ENCODE results near the gene RIN1.
"Not testable (repeated sequence)": the region's sequence is repeated elsewhere in the genome, so short reads cannot be mapped to it uniquely, and the experiment has no call there.

Gene RIN1, protein sequence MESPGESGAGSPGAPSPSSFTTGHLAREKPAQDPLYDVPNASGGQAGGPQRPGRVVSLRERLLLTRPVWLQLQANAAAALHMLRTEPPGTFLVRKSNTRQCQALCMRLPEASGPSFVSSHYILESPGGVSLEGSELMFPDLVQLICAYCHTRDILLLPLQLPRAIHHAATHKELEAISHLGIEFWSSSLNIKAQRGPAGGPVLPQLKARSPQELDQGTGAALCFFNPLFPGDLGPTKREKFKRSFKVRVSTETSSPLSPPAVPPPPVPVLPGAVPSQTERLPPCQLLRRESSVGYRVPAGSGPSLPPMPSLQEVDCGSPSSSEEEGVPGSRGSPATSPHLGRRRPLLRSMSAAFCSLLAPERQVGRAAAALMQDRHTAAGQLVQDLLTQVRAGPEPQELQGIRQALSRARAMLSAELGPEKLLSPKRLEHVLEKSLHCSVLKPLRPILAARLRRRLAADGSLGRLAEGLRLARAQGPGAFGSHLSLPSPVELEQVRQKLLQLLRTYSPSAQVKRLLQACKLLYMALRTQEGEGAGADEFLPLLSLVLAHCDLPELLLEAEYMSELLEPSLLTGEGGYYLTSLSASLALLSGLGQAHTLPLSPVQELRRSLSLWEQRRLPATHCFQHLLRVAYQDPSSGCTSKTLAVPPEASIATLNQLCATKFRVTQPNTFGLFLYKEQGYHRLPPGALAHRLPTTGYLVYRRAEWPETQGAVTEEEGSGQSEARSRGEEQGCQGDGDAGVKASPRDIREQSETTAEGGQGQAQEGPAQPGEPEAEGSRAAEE

DNA sequence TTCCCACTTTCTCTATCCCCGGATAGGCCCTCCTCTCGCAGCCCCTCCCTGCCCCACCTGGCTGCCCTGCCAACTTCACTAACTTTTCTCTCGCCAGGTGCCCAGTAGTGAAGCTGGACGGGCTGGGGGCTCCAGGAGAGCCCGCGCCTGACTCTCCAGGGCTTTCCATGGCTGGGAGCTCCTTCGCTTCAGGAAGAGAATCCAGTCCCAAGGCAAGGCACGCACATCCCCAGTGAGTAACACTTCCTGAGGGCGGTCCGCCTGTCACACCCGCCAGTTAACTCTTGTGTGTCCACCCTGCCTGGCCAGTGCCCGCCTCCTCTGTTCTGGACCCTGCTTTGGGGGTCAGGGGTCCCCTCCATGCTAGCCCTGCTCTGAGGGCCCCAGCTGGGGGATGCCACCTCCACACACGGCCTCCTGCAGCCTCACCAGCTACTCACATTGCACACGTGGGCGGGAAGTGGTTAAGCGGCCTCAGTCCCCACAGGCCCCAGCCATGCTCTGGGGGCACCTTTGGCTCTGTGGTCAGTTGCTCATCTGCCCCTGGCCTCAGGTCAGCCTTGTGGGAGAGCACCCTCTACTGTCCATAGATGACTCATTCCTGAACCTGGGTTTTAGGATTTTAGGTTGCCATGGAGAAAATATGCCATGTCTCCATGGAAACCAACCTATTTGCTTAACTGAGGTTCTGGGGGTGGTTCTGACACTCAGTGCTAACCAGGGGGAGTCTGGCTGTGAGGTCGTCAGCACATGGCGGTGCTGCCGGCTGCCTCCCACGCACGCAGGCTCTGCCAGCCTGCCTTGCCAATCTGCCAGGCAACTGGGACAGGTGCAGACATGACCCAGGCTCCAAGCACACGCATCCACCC lies at the start of gene RIN1:
Gene RIN1 (minus strand): TSS at position 201 of the 869 bp plus-strand sequence. CDS start 32 bp downstream, at position 169.
- DNase-seq = no peak

DNA sequence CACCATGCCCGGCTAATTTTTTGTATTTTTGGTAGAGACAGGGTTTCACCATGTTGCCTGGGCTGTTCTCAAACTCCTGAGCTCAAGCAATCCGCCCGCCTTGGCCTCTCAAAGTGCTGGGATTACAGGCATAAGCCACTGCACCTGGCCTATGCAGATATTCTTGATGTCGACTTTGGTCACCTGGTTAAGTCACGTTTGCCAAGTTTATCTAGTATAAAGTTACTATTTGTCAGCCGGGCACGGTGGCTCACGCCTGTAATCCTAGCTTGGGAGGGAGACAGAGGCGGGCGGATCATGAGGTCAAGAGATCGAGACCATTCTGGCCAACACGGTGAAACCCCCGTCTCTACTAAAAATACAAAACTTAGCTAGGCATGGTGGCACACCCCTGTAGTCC lies 48.1 kb upstream of the RIN1 start:
- not testable (repeated sequence) for DNase-seq

DNA sequence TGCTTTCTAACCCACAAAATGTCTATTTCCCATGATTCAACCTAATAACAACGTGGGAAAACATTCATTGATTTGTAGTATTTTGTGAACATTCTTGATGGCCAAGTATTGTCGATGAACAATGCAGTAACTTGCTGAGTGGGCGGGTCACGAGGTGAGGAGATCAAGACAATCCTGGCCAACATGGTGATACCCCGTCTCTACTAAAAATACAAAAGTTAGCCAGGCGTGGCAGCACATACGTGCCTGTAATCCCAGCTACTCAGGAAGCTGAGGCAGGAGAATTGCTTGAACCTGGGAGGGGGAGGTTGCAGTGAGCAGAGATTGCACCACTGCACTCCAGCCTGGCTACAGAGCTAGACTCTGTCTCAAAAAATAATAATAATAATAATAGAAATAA lies 44.0 kb upstream of the RIN1 start:
- not testable (repeated sequence) for DNase-seq

GRCh38 chr11:66373690-66374287 lies 37.6 kb upstream of the RIN1 start:
- not testable (repeated sequence) for DNase-seq

DNA sequence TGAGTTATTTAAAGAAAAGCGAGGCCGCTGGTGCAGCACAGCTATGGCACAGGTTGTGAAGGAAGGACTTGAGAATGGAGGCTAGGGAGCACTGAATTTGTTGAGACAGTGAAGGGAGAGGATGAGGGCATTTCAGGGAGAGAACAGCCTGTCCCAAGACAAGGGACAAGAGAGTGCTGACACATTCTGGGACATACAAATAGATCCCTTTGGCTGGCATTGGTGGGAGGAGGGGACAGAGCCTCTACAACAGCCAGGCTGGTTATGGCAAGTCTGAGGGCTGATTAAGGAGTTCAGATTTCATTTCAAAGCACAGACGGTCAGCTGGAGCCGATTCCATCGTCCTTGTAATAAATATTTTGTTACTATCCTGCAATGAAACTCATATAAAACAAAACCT lies 37.0 kb upstream of the RIN1 start:
- DNase-seq = no peak

DNA sequence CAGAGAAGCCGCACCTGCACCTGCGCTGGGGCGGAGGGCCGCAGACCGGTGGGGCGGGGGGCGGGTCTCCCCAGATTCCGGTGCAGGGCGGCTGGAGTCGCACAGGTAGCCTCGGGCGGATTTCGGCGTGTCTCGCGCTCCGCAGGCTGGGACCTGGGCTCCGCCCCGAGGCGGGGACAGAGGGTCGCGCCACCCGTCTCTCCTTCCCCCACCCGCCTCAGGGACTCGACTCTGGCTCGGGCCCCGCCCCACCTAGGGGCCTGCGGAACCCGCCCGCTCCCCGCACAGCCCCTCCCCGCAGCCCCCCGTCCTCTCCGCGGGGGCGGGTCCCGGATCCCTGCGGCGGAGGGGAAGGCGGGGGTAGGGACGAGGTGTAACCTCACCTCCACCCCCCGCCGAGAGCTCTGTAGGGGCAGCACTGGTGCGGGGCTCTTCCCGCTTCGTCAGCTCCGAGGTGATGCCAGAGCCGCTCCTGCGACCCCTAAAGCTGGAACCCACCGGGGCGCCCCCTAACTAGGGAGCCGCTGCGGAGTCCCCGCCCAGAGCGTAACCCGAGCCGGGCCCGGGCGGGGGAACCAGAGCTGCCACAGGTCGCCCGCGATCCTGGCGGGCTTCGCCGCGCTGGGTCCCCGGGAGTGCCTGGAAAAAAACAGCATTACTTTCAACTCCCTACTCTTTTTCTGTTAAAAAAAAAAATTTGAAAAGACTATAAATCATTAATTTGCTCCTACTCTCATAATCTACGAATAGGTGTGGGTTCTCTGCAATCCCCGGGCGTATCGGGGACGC lies 35.6 kb upstream of the RIN1 start, which contains the start of gene SLC29A2:
Gene SLC29A2 (minus strand): TSS at position 134 of the 789 bp plus-strand sequence. CDS start 169 bp downstream, outside the sequence.
- DNase-seq = peak; percentile 81

GRCh38 chr11:66369073-66369894 lies 33.0 kb upstream of the RIN1 start:
- no peak for DNase-seq

DNA sequence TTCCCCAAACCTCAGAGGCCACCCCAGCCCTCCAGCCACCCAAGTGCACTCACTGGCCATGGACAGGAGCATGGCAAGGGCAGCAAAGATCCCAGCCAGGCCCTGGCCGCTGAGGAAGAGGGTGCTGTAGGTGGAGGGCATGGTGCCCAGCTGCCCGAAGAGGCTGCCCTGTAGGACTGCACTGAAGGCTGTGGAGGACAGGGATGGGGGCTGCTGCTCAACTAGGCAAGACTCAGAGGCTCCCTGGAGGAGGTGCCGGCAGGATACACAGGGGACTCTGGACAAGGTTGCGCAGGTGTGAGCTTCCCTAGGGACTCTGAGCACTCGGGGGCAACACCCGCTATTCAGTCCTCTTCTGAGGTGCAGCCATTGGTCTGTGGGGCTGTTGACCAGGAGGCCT lies 32.2 kb upstream of the RIN1 start:
- DNase-seq = no peak

- DNase-seq = no peak
Measured at GRCh38 chr11:66367561-66368312, 31.5 kb upstream of the RIN1 start.

DNA sequence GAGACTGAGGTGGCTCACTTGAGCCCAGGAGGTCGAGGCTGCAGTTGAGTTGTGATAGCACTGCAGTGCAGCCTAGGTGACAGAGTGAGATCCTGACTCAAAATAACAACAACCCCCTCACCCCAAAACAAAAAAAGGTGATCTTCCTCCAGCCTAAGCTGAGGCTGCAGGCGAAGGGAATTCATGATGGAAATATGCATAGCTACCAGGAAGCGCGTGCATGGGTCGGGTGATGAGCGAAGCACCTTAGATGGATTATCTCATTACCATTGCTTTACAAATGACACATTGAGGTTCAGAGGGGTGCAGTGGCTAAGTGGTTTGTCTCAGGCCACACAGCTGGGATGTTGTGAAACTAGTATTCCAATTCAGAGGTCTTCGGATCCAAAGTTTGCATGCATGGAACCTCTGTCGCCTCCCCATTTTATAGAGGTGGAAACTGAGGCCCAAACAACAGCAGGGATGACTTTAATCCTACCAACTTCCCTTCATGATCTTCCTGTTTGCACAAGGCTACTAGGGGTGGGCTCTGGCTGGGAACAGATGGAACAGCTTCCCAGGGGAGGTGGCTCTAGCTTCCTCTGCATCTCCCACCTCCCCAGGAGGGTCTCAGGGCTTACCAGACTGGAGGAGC lies 30.7 kb upstream of the RIN1 start:
- no peak for DNase-seq

DNA sequence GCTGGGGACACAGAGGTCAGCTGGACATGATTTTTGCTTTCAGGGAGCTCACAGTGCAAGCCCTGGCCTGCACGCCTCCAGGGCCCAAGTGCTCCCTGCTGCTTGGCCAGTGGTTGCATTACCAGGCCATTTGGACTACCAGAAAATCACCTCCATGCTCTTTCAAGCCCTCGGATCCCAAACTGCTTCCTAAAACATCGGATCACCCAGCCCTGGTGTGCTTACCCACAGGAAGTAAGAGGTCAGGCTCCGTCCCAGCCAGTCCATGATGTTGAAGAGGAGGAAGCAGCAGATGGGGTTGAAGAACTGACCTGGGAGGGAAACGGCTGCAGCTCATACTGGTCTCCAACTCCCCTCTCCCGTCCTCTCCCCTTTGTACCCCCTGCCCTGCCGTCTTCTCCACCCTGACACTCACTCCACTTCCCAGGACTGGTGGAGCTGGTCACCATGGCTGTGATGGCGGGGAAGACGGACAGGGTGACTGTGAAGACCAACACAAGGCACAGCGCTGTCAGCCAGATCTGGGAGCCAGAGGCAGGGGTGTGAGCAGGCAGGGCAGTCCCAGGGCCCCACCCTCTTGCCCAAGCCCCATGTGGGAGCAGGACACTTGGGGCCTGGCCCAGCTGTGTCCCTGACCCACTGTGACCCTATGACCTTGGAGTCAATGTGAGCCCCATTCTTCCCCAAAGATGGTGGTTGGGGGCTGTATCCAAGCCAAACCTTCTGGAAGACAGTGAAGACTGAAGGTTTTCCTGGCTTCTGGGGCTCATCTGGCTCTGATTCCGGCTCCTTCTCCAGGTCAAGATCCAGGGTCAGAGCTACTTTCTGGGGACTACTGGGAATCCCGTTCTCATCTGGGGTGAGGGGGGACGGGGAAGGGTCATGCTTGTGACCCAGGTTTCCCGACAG lies 29.7 kb upstream of the RIN1 start:
- DNase-seq = no peak

DNA sequence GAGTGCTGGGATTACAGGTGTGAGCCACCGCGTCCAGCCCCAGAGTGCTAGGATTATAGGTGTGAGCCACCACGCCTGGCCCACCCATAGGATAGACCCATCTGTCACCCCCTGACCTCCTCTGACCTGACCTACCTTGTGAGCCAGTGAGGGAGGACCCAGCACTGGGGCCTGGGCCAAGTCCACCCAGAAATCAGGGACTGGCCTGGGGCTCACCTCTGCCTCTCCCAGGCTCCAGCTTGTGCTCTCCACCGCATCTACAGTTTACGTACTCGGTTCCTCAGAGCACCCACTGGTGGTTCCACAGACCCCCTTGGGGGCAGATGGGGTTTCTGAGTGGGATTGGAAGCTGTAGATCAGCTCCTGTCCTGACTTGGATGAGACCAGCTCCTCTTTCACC lies 28.9 kb upstream of the RIN1 start:
- DNase-seq = no peak

- peak; percentile 70 for DNase-seq
Measured at GRCh38 chr11:66363805-66364535, 27.7 kb upstream of the RIN1 start.

GRCh38 chr11:66363187-66363601 lies 27.0 kb upstream of the RIN1 start:
- no peak for DNase-seq

- no peak for DNase-seq
Measured at GRCh38 chr11:66362481-66363147, 26.4 kb upstream of the RIN1 start.

- no peak for DNase-seq
Measured at GRCh38 chr11:66361502-66361941, 25.3 kb upstream of the RIN1 start.

Data from stimulated activated CD4-positive, alpha-beta T cell treated with anti-CD3 and anti-CD28 coated beads, Interleukin-12 subunit alpha, Interleukin-12 subunit beta, amount 100 ng/mL, for 4 hours (primary cell).